CMK (cell line): ENCODE results near the gene FBXL7.

ENCODE experiments used
- DNase-seq: peaks from one replicate; pipeline ENCODE4 v3.0.0-alpha.2; 2010; ENCODE audit warnings: low read depth

FBXL7 gene

DNA sequence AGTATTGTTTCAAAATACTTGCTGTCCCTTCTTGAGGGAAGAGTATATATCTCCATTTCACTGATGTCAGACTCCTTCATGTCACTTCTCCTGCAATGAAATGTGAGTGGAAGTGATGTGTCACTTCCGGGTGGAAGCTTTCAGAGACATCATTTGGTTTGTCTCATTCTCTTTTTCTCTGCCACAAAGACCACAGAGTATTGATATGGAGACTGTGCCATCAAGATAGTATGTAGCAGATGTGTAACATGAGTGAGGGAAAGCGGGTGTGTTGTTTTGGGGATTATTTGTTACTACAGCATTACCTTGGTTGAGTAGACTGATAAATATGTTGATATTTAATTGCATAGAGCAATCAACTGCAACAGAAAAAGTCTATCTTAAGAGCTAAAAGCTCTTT lies 169.8 kb downstream of the FBXL7 start:
- DNase-seq = no peak

DNA sequence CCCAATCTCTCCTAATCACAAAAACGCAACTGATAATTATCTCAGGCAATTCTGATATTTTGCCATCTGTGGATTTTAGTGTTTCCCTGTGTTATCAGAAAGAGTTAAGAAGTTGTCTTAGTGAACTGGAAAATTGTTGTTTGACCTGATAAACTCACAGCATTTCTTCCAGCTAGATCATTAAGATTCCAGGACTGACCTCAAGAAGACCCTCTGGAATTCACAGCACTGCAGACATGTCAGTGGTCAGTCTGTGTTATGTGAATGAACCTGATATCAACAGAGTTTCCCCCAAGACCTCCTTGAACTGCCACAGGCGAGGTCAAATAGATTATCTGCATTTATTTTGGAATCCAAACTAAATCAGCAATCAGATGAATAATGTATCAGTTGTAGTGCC lies 174.7 kb downstream of the FBXL7 start:
- DNase-seq = no peak

DNA sequence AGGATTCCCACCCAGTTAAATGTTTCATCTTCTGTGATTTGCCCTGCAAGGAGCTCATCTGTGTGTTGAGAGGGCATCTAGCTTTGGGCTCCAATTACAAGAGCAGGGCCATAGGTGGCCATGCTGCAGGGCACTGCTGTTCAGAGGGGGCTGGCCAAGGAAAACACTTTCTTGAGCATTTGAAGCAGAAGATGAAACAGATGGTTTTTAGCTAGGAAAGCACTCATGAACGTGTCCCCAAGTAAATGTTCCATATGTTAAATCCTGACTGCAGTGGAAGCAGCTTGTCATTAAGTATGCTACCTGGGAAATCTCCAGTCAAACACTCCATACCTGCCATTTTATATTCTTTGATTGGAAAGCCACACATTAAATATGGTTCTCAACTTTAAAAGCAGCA lies 176.6 kb downstream of the FBXL7 start:
- DNase-seq = no peak

DNA sequence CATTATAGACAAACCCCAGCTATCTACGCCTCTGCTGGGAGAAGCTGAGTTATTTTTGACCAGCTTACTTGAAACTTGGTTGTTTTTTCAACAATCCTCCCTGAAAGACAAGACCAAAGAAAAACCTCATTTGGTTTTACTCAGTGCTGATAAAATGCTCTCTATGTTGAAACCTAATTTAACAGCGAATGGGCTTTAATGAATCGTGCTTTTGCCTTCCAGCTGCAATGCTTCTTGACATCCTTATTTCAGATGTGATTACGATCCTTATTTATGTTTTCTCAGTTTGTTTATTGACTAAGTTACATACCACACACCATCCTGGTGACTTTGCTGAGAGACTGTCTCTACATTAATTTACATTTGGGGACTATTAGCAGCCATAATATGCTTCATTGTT lies 179.2 kb downstream of the FBXL7 start:
- DNase-seq = no peak

DNA sequence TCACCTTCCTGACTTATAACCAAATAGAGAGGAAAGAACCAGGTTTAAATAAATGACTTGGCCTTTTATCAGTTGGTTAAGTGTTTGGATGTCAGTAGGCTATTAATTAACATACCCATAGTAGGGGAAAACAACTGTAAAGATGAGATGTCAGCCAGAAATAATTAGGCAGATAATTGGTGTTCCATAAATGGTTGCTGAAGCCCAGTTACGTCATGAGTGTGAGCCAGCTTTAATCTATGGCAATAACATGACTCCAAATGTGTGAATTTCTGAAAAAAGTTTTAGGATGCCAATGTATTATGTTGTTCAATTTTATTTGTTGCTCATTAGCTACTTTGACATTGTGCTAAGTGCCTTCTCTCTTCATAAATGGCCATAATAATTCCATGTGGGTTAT lies 180.5 kb downstream of the FBXL7 start:
- DNase-seq = no peak

DNA sequence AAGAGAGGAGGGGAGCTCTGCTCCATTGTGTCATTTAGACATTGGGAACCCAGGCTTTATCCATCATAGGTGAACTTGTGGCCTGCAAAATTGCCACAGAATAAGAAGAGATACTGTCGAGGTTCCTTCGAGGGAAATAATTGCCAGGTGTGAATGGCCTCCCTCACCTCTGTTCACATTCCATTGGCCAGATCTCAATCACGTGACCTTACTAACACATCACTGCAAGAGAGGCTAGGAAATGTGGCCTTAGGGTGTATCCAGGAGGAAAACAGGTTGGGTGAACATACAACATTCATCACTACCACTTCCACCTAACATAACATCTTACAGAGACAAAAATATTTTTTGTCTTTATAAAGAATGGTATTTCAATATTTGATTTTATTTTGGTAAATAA lies 182.1 kb downstream of the FBXL7 start:
- no peak for DNase-seq

DNA sequence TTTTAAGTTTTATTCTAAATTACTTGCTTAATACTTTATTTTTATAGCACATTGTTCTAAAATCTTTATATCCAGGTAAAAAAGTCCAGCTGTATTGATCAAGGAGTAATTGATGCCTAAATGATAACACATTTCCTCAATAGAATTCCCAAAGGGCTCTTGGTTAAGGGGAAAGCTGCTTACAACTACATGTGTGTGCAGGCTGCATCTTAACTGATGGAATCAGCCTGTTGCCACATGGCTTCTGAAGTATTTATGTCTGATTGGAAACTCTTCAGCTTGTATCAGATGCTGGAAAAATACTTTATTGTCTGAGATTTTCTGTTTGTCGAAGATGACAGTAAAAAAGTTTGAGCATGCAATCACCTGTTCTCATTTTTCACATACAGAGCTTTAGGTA lies 182.6 kb downstream of the FBXL7 start:
- no peak for DNase-seq

DNA sequence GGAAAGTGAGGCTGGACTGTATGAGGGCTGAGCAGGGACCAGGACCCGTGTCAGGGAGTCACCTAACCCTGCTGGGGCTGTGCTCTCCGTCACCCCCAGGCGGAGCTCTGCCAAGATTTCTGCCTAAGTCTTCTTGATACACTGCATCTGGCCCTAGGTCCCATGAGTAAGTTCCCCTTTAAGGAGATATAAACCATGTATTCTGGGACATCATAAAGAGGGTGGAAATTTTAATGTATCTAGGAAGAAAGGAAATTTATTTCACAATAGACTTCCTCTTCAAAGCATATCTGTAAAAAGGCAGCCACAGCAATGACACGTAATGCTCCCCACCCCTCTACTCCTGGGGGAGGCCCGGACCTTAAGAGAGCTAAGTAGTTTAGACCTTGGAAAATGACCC lies 183.4 kb downstream of the FBXL7 start:
- no peak for DNase-seq

DNA sequence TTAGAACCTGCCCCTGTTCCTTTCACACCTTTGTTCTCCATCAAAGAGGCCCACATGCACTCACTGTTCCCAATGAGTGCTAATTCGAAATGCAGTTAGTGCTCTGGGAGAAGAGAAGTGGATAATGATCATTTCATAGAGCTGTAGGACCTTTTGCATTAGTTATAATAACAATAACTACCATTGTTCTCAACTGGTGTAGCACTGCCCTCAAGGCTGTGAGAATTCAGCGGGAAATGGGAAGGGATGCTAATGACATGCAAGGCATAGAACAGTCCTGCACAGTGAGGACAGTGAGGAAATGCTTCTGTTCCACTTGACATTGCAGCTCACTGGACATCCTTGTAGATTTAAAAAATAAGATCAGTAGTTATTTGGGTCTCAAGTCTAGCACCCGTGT lies 187.4 kb downstream of the FBXL7 start:
- no peak for DNase-seq

DNA sequence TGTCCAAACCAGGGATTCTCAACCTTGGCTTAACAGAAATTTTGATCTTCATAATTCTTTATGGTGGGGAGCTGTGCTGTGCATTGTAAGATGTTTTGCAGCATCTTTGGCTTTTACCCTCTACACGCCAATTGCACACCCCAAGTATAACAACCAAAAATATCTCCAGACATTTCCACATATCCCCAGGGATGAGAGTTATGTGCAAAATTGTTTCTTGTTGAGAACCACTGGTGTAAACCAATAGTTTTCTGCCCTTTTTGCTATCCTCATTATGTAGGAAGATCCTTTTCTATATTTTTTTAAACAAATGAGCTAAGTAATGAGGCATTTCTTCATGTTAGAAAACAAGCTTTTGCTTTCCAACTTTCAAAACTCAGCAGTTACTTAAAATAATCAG lies 189.9 kb downstream of the FBXL7 start:
- no peak for DNase-seq

DNA sequence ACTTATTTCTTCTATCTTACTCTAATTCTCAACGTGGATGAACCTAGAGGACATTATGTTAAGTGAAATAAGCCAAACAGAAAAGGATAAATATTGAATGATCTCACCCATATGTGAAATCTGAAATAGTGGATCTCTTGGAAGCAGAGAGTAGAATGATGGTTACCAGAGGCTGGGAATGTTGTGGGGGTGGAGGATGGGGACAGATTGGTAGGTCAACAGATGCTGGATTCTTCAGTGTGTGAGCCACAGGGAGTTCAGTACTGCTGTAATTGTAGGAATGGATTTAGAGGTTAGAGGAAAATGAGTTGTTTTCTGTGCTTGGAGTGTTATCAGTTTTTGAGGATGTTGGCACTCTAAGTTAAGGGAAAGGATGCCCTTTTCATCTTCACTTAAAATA lies 190.6 kb downstream of the FBXL7 start:
- no peak for DNase-seq

DNA sequence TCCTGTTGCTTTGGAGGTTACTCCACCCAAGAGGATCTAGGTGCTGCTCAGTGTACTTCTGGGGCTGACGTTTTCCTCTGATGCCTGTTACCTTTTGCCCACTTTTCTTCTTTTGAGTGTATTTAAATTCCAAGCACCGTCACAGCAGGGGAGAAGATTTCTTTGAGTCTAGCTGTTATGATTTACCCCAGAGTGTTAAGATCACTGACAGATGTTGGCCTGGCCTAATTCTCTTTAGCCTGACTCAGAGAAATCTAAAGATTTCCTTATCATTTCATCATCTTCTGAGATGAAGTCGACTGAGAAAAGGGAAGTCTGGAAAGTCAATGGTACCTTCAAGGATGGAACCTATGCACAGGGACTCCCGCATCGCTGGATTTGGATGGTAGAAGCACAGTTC lies 191.5 kb downstream of the FBXL7 start:
- DNase-seq = no peak

DNA sequence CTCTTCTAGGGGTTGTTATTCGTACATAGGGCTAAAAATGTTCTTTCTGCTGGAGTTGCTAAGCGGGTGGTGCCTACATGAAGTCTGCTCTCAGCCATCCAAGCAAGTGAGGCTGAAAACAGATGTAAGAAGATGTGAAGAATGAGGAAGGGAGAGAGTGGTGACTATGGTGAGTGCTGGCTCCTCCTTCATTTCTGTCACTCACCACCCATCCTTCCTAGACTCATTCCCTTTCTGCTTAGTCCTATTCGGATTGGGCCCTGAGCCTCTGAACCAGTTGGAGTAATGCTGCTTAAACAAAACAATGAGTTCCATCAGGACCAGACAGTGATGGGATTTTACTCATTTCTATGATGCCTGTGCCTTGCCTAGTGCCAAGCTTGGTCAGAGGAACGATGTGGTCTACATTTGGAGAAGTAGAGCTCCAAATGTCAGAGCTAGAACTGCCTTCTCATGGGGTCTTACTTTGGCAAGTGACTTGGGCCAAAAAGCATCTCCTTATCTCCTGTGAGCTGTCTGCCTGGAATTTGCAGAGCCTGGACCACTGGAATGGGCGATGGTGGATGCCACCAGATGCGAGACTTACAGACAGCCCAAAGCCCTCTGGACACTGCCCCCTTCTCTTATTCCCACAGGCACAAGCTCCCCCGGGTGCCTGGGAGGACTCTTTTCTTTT lies 192.9 kb downstream of the FBXL7 start:
- no peak for DNase-seq

DNA sequence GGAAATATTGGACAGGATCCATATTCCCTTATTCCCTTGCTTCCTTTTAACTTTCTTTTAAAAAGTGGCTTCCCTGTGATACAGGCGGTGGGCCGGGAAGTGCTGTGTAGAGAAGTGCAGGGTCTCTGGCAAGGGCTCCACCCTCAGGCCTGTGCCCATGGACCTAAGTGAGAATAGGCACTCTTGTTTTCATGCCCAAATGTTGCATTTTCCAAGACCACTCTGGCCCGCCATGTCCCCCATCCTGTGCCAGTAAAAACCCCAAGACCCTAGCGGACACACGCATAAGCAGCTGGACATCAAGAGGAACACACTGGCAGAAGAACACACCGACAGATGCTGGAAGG lies 193.4 kb downstream of the FBXL7 start:
- DNase-seq = no peak

DNA sequence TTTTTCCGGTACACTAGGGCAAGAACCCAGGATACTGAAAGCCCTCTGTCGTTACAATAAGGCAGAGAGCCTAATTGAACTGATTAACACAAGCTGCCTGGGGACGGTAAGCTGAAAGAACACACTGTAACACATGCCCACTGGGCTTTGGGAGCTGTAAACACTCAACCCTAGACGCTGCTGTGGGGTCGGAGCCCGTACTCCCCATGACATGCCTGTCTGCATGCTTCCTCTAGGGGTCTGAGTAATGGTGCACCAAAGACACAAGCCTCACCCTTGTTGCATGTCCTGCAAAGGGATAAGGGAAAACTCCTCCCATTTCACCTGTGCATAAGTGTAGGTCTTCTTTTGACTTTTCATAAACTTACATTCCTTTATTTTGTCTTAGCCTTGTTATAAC lies 194.0 kb downstream of the FBXL7 start:
- no peak for DNase-seq

DNA sequence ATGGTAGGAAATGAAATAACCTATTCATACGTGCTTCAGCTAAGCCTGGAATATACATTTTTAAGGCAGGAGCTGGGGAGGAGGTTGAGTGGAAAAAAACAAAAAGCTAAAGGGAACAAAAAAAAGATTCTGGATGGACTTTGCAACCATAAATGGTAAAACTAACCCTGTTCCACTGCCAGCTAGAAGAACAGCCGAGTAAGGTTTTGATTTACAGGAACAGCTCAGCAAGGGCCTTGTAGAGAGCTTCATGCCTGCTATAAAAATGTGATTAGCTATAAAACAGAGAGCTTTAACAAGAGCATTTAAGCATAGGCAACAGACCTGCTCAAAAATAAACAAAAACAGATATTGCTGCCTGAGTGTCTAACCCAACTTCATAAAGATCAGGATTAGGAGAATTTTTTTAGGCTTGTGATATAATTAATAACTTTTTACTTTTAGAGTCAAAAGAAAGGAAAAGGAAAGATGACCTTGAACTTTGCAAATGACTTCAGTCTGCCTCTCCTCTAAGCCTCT lies 194.8 kb downstream of the FBXL7 start:
- DNase-seq = no peak

DNA sequence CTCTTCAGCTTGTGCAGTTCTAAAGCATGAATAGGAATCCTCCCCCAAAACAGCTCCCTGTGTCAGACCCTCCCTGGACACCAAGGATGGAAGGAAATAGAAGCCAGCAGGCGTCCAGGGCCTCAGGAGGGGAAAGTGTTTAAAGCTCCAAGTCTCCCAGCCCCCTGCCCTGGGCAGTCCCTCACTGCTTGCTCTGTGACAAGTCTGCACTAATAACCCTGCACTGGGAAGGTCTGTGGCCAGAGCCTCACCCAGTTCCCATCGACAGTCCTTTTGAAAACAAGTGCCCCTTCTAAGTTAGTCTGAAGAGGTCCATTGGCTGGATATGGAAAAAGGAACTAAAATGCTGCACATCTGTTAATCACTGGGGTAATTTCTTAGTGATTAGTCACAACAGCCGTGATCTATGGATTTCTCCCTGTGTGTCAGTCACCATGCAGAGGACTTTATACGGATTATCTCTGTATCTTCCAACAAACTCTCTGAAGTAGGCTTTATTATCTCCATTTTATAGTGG lies 195.3 kb downstream of the FBXL7 start:
- DNase-seq = no peak

DNA sequence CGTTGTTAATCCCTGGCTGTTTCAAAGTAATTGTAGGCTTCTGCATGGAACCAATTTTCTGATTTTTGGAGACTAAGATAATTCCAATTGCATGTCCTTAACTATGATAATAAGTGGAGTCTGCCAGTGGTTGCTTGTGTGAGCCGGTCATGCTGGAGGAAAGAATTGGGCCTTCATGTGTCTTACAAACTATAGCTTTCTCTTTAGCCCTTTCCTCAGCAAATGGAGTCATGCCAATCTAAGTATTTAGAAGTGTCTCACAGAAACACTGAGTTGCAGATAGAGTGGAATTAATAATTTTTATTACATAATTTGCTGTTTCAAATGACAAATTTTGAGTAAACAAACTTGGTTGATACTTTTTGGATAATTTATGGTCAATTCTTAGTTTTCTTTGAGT lies 200.4 kb downstream of the FBXL7 start:
- no peak for DNase-seq

DNA sequence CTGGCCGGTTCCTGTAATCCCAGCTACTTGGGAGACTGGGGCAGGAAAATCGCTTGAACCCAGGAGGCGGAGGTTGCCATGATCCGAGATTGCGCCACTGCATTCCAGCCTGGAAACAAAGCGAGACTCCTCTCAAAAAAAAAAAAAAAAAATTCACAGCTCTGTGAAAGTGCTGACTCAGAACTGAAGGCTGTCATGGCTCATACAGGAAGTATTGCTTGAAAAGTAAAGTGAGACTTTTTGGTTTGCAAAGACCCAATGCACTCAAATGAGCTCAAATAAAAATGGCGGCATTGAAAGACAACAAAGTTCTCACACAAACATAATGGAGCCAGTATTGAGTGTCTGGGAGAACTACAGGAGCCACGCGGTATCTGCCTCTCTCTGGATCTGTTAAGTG lies 202.1 kb downstream of the FBXL7 start:
- DNase-seq = no peak

DNA sequence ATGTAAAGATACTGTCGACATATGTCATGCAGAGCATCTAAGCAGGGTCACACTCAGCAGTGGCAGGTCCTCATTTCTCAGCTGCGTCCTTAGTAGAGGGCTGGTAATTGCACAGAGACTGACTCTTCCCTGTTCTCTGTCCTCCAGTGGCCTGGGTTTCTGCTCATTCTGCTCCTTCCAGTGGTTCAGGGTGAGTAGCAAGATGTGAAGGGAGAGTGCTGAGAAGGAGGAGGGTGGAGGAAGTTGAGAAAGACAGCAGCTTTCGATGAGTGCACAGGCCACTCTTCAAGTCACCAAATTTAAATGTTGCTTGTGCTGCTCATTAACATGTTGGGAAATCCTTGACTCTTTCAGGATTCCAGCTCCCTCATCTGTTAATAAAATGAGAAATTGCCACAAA lies 203.9 kb downstream of the FBXL7 start:
- no peak for DNase-seq

DNA sequence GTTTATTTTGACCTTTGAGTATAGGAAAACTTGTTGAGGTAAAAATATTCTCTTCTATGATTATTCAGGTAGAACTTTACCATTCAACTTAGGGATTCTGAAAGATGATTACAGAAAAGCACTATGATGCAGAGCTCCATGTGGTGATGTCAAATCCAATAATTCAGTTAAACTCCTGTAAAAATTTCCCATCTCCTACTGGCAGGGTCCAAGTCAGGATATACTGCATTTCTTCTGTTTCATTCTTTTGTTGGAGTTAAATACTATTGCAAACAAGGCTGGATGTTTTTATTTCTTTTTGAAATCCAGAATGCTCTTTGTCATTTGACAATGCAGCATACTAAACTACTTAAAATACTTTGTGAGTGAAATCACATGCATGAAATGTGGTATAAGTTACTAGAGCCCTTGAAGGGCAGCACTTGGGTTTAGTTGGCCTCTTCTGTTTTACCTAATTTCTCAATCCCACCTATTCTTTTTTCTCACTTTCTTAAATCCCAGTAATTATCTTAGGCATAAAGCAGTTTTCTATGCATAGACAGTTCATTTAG lies 204.5 kb downstream of the FBXL7 start:
- no peak for DNase-seq

DNA sequence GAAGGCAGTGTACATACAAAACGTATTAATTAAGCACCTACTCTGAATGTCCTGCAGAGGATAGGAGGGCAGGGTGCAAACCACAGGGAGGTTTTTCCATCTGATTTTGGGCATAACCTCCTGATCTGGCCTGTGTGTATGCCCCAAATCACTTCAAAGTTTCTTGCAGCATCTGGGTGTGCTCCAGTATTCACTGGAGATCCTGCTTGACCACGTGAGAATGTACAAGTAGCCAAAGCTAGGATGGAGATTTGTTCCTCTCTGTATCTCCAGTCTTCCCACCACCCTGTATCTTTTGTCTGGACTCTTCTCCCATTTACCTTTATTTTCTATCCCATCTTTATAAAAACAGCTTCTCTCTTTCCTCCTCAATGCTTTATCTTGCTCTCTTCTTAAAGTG lies 207.7 kb downstream of the FBXL7 start:
- no peak for DNase-seq

DNA sequence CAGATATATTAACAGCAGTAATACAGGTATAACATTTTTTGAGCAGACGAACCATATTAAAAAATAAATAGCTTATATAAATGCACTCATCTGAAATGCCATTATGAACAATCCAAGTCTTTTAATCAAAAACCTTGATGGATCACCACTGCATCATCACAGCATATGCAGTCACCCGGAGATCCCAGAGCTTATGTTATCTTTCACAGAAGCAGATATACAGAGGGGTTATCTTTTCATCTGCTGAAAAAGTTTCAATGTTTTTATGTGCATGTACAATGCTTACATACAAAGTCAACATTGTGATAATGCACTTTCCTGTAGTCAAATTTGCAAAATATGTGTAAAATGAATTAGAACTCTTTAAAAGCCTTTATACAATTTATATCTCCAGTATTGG lies 211.9 kb downstream of the FBXL7 start:
- DNase-seq = no peak

DNA sequence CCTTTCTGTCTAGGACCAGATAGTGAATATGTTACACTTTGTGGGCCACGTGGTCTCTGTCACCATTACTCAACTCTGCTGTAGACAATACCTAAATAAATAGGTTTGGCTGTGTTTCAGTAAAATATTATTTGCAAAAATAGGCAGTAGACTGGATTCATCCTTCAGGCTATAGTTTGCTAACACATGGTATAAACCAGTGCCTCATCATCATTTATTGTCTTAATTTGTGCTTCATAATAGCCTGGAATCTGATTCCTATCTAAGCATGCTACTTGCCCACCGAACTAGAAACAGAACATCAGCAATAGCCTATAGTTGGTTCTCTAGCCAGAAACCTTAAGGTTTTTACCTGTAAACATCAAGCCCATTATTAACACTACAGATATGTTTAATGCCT lies 215.6 kb downstream of the FBXL7 start:
- no peak for DNase-seq
